D721Med (cell line): ENCODE results near the gene MYO16.

Experiments
- DNase-seq: peaks from one replicate; pipeline ENCODE4 v3.0.0; 2011; ENCODE audit warnings: low spot score; ENCODE audit not compliant: insufficient read length
- FAIRE-seq: peaks from 2 replicates; lab custom pipeline; 2011; peaks lifted over from hg19 to GRCh38; lab: Jason Lieb, UNC
- CTCF ChIP-seq: IDR thresholded peaks from 2 replicates; pipeline ENCODE4 v1.5.1; 2012; ENCODE audit warnings: mild to moderate bottlenecking, control low read depth; ENCODE audit not compliant: insufficient read depth; ENCODE audit errors: missing control alignments

MYO16 gene

GRCh38 chr13:108725471-108725870, 96.1 kb downstream of the MYO16 start:
- DNase-seq (no peak), FAIRE-seq (no peak)
- no peak for TF ChIP-seq CTCF

- DNase-seq (no peak), FAIRE-seq (no peak)
- no peak for TF ChIP-seq CTCF
Measured at GRCh38 chr13:108728370-108728769, 99.0 kb downstream of the MYO16 start.

- FAIRE-seq: no peak
- TF ChIP-seq CTCF: no peak
Measured at GRCh38 chr13:108733022-108733560, 103.7 kb downstream of the MYO16 start.

GRCh38 chr13:108734676-108735075, 105.3 kb downstream of the MYO16 start:
- FAIRE-seq (no peak), DNase-seq (no peak)
- no peak for TF ChIP-seq CTCF

More at GRCh38 chr13:108733022-108733560, 103.7 kb downstream of the MYO16 start:
- no peak for DNase-seq

GRCh38 chr13:108741930-108742329, 112.5 kb downstream of the MYO16 start:
- no peak for DNase-seq
- no peak for FAIRE-seq
- no peak for TF ChIP-seq CTCF

GRCh38 chr13:108742701-108743451, 113.5 kb downstream of the MYO16 start:
- TF ChIP-seq CTCF: no peak
- DNase-seq: no peak
- no peak for FAIRE-seq

GRCh38 chr13:108743522-108743921, 114.1 kb downstream of the MYO16 start:
- DNase-seq (no peak), FAIRE-seq (peak; percentile 35)
- no peak for TF ChIP-seq CTCF
